ENCODE results near the gene NDUFB5. TPM values are rescaled to one million over a fixed set of nuclear protein-coding genes. Genes with fewer than 3 reads are reported as not detected.
"Not testable (repeated sequence)": the region's sequence is repeated elsewhere in the genome, so short reads cannot be mapped to it uniquely, and the experiment has no call there.

NDUFB5 gene
- polyA plus RNA-seq, 1 of the 3 experiments (the other 2 are of a cell fraction), result 35.3 TPM

- Histone ChIP-seq H3K27me3 (ENCODE audit: insufficient read depth) (no peaks in the 10 kb centered on the region), H3K9me2 (no peaks in the 10 kb centered on the region), H3K36me3 (replicated peaks in 1 of 2; ENCODE audit: control insufficient read depth in 1 of 2, insufficient read depth in 2 of 2, low read length in 1 of 2) (no peaks in the 10 kb centered on the region), H3K4me2 (no peak overlapping the region), H3K27ac (ENCODE audit: low read depth in 2 of 2, low read length in 1 of 2) (no peak overlapping the region), H3K9ac (no peak overlapping the region), H3K4me3 (ENCODE audit: low read depth in 2 of 2, low read length in 1 of 2) (no peak overlapping the region), H2AFZ (ENCODE audit: low read depth) (no peak overlapping the region), H3K9me3 (no peaks in the 10 kb centered on the region), H4K20me1 (ENCODE audit: insufficient read depth) (no peaks in the 10 kb centered on the region), H3K4me1 (ENCODE audit: control insufficient read depth in 1 of 2, insufficient read depth in 2 of 2, low read depth in 1 of 2, low read length in 1 of 2) (no peaks in the 10 kb centered on the region), H3K79me2 (ENCODE audit: insufficient read depth) (no peaks in the 10 kb centered on the region), H3F3A (replicated peaks; ENCODE audit: insufficient read depth) (no peaks in the 10 kb centered on the region)
- WGBS (ENCODE audit: low lambda C conversion rate), result 75% methylated on average over 2 of the region's 3 CpGs
- DNase-seq, result no peak
- ChIA-PET POLR2A (no interaction called here), CTCF (no interaction called here)
- TF ChIP-seq JUND (IDR thresholded peaks at IDR 0.05) (no peak), ZBTB33 (IDR thresholded peaks at IDR 0.05; ENCODE audit: borderline replicate concordance, low read depth) (no peak), TEAD4 (IDR thresholded peaks at IDR 0.05; ENCODE audit: borderline replicate concordance, insufficient read depth) (no peak), RAD21 (IDR thresholded peaks at IDR 0.05; ENCODE audit: low read length) (no peak), GABPA (IDR thresholded peaks at IDR 0.05; ENCODE audit: low read depth) (no peak), FOXM1 (IDR thresholded peaks at IDR 0.05; ENCODE audit: low read depth) (no peak), RFX5 (IDR thresholded peaks at IDR 0.05; ENCODE audit: low read length) (no peak), FOSL2 (IDR thresholded peaks at IDR 0.05; ENCODE audit: borderline replicate concordance, low read depth) (no peak), PBX3 (IDR thresholded peaks at IDR 0.05) (no peak), POLR2AphosphoS5 (IDR thresholded peaks at IDR 0.05; ENCODE audit: low read depth, low read length) (no peak), FOXJ3 (CRISPR knock-in tag; IDR thresholded peaks at IDR 0.05) (no peak), IRF3 (IDR thresholded peaks at IDR 0.05; ENCODE audit: low read depth, low read length) (no peak), RXRA (IDR thresholded peaks at IDR 0.05; ENCODE audit: borderline replicate concordance, low read depth) (no peak), TAF1 (IDR thresholded peaks at IDR 0.05; ENCODE audit: borderline replicate concordance, low read depth, low read length) (no peak), EP300 (IDR thresholded peaks at IDR 0.05; ENCODE audit: borderline replicate concordance in 1 of 2, low read depth in 1 of 2, low read length in 1 of 2) (no peak), SMC3 (IDR thresholded peaks at IDR 0.05; ENCODE audit: low read depth, low read length) (no peak), NRF1 (IDR thresholded peaks at IDR 0.05; ENCODE audit: low read depth, low read length) (no peak)
Observed at GRCh38 chr3:179642871-179643270, 38.3 kb downstream of the NDUFB5 start.

- H3K27ac ChIP-seq (ENCODE audit: low read depth in 2 of 2, low read length in 1 of 2); H3K9me2 ChIP-seq; H3K4me1 ChIP-seq (ENCODE audit: control insufficient read depth in 1 of 2, insufficient read depth in 2 of 2, low read depth in 1 of 2, low read length in 1 of 2); H3F3A ChIP-seq (replicated peaks; ENCODE audit: insufficient read depth); H3K79me2 ChIP-seq (ENCODE audit: insufficient read depth); H2AFZ ChIP-seq (ENCODE audit: low read depth); H4K20me1 ChIP-seq (ENCODE audit: insufficient read depth); H3K27me3 ChIP-seq (ENCODE audit: insufficient read depth); H3K36me3 ChIP-seq (replicated peaks in 1 of 2; ENCODE audit: control insufficient read depth in 1 of 2, insufficient read depth in 2 of 2, low read length in 1 of 2); DNase-seq; H3K9me3 ChIP-seq; H3K4me3 ChIP-seq (ENCODE audit: low read depth in 2 of 2, low read length in 1 of 2); H3K9ac ChIP-seq; H3K4me2 ChIP-seq: not testable (repeated sequence)
- ChIA-PET POLR2A (interaction anchor here (0.5 to 0.7 kb wide), 2 partner anchors 298 to 645 kb away, joined by 3 to 4 read pairs; no protein-coding TSS in a partner anchor), CTCF (interaction anchor here (0.8 to 1.0 kb wide), 2 partner anchors 9 to 15 kb away, joined by 3 to 8 read pairs; partner anchors contain the start of gene USP13)
- 93% methylated on average over 8 of the region's 8 CpGs for WGBS (ENCODE audit: low lambda C conversion rate)
Observed at GRCh38 chr3:179643837-179644236, 39.2 kb downstream of the NDUFB5 start.
